NCI-H187 (cell line): ENCODE measurements around the gene C2orf81.
"Not testable (repeated sequence)": the region's sequence is repeated elsewhere in the genome, so short reads cannot be mapped to it uniquely, and the experiment has no call there.

ENCODE experiments used
- DNase-seq, 2 experiments: peaks; one replicate each; lab custom pipeline; 2025; lab: John Stamatoyannopoulos, UW

Gene C2orf81

GRCh38 chr2:74423231-74424095 is 2.0 kb upstream of the C2orf81 start:
- DNase-seq, result no peak

- DNase-seq, result not testable (repeated sequence)
These were observed 846 bp downstream of the C2orf81 start for GRCh38 chr2:74420443-74421103.

- DNase-seq, result no peak
These were observed 1.4 kb downstream of the C2orf81 start for GRCh38 chr2:74420006-74420405.

GRCh38 chr2:74419345-74419744 is 2.1 kb downstream of the C2orf81 start:
- no peak for DNase-seq

- no peak for DNase-seq
These were observed 3.1 kb downstream of the C2orf81 start for GRCh38 chr2:74418312-74418711.

GRCh38 chr2:74417763-74418162 is 3.7 kb downstream of the C2orf81 start:
- DNase-seq, result no peak

GRCh38 chr2:74417197-74417596 is 4.2 kb downstream of the C2orf81 start:
- DNase-seq, result no peak

- DNase-seq, result no peak
These were observed 4.6 kb downstream of the C2orf81 start for GRCh38 chr2:74416778-74417177.

GRCh38 chr2:74415762-74416395 is 5.5 kb downstream of the C2orf81 start:
- no peak for DNase-seq

GRCh38 chr2:74414881-74415761 is 6.3 kb downstream of the C2orf81 start:
- no peak for DNase-seq

- DNase-seq, result no peak
These were observed 7.0 kb downstream of the C2orf81 start for GRCh38 chr2:74414441-74414840.

- DNase-seq, result no peak
These were observed 8.3 kb downstream of the C2orf81 start for GRCh38 chr2:74413001-74413698.

GRCh38 chr2:74407682-74408081 is 13.7 kb downstream of the C2orf81 start:
- DNase-seq, result no peak

GRCh38 chr2:74406035-74406434 is 15.4 kb downstream of the C2orf81 start:
- no peak for DNase-seq

- DNase-seq, result no peak
These were observed 19.5 kb downstream of the C2orf81 start for GRCh38 chr2:74401891-74402290.

GRCh38 chr2:74399785-74400184 is 21.6 kb downstream of the C2orf81 start:
- DNase-seq, result no peak

- DNase-seq, result no peak
These were observed 25.3 kb downstream of the C2orf81 start for GRCh38 chr2:74396149-74396548.

GRCh38 chr2:74393525-74393924 is 27.9 kb downstream of the C2orf81 start:
- DNase-seq, result no peak

- no peak for DNase-seq
These were observed 29.0 kb downstream of the C2orf81 start for GRCh38 chr2:74392449-74392743.

GRCh38 chr2:74391580-74392448 is 29.6 kb downstream of the C2orf81 start:
- DNase-seq, result peak; percentile 33 to 47

GRCh38 chr2:74391209-74391579 is 30.2 kb downstream of the C2orf81 start:
- DNase-seq, result no peak
